ENCODE measurements around the gene WNT5B.

WNT5B gene

GRCh38 chr12:1656902-1657301 lies 27.9 kb downstream of the WNT5B start:
- no peak for DNase-seq

GRCh38 chr12:1657688-1658087 lies 28.7 kb downstream of the WNT5B start:
- no peak for DNase-seq

DNA sequence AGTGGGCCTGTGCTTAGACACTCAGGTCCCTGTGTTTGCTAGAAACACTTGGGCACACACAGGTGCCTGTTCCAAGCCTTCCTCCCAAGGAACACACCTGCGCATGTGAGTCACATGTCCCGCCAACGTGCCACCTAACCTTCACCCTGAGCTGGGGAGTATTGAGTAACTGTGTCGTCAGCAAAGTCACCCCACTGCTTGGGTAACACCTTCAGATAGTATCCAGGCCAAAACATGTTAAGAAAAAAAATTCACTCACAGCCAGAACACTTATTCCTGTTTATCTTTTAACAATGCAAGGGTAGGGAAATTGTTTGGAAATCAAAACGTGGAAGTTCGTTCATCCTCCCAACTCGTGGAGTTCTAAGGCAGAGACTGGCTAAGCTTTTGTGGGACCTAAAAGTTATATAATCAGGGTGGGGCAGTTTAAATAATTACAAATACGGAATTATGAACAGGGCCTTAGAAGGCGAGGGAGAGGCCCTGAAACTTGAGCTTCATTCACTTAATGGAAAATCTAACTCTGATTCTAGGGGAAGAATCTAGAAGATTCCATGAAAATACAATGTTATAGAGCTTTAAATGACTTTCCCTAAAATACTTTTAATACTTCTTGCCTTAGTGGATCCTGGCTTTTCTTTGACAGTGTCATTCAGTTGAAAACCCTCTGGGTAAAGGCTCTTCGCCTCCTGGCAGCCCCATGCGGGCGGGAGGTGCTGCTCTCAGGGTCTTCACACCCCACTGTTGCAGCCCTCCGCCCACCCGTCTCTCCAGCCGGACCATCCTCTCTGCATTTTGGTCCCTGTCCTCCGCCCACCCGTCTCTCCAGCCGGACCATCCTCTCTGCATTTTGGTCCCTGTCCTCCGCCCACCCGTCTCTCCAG lies 31.5 kb downstream of the WNT5B start:
- DNase-seq = peak; percentile 52

- DNase-seq = peak; percentile 67
Observed at GRCh38 chr12:1661553-1662335, 32.7 kb downstream of the WNT5B start.

- peak; percentile 16 for DNase-seq
Observed at GRCh38 chr12:1662761-1663439, 33.9 kb downstream of the WNT5B start.

GRCh38 chr12:1663440-1664132 lies 34.6 kb downstream of the WNT5B start:
- no peak for DNase-seq

- no peak for DNase-seq
Observed at GRCh38 chr12:1665366-1665765, 36.3 kb downstream of the WNT5B start.

DNA sequence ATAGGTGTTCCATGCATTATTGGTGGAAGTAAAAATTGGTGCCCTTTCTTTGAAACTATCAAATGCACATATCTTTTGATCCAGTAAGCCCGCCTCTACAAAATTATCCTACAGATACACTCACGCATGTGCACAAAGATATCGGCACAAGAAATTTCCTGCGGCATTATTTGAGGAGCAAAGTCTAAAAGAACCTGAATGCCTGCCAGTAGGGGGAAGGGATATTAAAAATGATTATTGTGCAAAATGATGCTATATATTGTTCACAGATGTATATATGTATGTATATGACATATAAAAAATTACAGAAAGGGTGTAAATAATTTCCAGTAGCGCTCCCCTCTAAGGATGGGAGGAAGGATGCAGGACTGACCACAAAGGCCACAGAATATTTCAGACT lies 37.2 kb downstream of the WNT5B start:
- DNase-seq = no peak

DNA sequence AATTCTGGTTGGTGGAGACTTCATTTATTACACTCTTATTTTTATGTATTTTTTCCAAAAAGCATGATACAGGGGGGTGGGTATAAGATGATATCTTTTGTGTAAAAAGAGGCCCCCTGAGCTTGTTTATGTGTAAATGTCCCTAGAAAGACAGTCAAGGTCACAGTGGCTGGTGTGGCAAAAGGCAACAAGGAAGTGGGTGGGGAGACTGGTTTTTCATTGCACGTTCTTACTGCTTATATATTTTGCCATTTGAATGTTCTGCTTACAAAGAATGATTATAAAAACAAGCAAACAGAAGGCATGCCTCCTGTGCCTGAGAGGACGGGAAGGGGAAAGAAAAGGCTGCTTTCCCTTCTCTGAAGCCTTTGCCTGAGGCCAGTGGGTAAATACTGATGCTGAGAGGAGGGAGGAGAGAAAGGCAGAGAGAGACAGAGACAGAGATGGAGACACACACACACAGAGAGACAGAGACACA lies 37.7 kb downstream of the WNT5B start:
- DNase-seq = no peak

DNA sequence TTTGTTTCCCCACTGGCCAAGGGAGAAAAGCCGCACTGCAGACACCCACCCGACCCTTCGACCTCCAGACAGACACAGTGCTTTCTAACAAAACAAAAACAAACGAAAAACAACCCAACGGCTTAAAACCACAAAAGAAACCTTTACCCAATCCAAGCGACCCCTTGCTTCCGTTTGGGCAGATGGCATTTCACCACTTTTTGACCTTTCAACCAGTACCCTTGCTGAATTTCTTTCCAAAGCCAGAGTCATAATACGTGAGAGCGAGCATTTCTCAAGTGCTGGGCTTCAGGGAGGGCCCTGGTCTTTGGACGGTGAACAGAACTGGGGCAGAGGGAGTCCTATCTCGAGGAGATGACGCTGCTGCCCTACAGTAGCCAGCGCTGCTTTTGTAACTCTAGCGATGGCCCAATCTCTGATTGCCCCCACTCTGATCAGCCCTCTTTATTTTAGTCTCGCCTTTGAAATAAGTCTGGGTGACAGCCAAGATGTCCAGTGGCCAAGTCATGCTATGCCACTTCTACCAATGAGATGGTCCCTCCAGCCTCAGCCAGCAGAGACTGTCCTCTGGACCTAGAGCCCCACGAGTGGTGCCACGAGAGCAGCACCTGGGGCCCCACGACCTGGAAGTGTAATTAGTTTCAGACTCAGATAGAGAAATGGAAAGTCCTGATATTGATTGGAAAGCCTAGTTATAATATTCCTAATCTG lies 40.0 kb downstream of the WNT5B start:
- DNase-seq = no peak

DNA sequence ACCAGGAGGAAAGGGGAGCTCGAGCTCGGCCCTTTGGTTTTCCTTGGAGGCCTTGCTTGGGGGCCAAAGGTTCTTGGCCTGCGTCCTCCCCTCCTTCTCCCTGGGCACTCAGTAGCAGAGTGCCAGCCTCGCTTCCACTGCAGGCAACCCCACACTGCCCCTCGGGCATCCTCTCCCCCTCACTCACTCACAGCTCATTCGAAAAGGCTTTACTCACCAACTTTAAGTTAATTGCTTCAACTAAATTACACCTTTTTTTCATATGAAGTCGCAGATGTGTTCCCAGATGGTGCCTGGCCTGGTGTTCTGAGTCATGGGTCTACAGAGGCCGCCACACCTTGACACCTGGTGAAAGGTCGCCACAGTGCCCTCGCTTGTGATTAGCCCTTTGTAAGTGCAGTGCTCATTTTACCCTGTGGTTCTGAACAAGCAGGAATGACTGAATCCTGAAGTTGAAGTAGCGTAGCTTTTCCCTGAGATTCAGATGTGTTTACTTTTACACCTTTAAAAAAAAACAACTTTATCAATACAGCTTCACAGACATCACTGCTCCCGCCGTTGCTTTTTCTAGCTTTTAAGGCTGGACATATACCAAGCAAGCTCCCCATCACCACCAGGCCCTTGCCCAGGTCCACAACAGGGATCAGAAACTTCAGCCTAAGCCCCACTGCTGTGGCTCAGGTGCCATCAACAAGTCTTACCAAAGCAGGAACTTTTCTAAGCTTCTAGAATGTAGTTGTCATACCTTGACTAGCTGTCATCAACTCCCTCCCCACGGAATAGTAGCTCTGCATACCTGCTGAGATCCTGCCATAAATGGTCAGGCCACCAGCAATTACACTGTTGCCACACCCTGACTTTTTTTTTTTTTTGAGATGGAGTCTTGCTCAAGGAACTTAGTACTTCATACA lies 41.6 kb downstream of the WNT5B start:
- no peak for DNase-seq

- no peak for DNase-seq
Observed at GRCh38 chr12:1676043-1676442, 47.0 kb downstream of the WNT5B start.

DNA sequence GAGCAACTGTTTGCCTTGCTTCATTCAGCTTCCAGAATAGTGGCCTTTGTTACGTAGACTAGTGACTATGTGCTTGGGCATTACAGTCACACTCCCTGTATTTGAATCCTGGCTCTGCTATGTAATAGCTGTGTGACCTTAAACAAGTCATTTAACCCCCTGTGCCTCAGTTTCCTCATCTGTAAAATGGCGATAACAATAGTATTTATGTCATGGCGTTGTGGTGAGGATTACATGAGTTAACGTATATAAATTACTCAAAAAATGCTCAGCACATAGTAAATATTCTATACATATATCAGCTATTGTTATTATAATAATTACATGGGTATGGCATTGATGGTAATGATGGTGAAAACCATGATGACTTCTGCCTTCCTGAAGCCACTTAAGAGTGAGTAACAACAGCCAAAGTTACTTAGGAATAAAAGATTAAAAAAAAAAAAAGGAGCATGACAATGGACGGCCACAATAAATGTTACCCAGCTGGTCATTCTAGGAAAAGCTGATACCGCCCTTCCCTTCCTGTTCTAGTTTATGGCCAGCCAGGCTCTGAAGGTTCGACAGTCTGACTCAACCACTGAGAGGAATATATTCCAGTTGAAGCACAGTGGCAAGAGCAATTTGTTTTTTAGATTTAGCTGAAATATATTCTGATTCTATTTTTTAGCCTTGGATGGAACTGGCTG lies 51.9 kb downstream of the WNT5B start:
- DNase-seq = no peak

DNA sequence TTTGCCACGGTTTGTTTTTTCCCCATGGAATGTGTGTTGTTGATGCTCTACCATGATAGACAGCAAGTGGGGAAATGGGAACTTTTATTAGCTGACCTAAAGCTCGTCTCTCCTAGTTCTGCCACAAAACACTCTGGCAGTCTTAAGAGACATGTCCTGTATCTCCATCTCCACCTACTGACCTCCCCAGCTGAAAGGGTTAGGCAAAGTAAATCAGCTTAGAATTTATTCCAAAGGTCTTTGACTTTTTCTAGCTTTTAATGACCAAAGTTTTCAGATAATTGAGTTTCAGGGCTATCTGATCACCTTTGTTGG lies 52.4 kb downstream of the WNT5B start:
- no peak for DNase-seq

DNA sequence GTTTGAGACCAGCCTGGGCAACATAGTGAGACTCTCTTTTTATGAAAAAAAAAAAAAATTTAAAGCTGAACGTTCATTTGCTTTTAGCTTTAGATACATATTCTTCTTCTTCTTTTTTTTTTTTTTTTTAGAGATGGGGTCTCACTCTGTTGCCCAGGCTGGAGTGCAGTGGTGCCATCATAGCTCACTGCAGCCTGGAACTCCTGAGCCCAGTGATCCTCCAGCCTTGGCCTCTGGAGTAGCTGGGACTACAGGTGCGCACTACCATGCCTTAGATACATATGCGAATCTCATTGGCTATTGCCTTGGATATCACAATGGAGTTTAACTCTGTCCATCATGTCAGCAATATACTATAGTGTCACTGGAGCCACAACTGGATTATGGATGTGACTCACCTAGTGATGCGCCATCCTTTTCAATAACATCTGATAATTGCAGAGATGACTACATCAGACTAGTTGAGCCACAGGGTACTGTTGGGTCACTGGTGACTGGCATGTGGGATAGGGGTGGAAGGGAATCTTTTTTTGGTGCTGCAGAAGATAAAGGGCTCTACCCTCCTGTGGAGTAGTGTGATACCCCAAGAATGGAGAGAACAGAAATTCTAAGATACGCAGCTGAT lies 59.2 kb downstream of the WNT5B start:
- DNase-seq = no peak

DNA sequence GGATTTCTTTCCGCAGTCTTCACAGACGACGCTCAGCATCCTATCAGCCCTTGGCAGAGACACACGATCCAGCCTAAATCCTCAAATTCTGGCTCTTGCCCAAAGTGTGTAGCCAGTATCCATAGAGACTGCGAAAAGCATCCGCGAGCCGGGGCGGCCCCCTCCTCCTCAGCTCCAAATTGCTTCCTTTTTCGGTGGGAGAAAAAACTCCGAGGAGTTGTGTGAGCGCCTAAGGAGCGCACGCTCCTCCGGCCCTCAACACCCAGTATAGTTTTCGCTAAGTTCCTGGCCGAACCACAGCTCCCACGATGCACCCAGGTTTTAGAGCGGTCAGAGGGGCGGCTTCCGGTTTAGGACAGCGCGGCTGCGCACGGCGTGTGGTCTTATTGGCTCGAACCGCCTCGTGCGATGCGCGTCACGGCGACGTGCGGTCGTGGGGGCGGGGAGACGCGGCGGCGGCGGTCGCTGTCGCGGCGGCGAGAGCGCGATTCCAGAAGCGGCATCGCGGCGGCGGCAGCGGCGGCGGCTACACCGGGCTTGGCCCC lies 61.6 kb downstream of the WNT5B start, which contains the start of gene ADIPOR2:
Gene ADIPOR2, plus strand, starts transcription at position 493 of the 545 bp plus-strand sequence. CDS start 63,274 bp downstream, outside the sequence.
- DNase-seq = peak; percentile 93

DNA sequence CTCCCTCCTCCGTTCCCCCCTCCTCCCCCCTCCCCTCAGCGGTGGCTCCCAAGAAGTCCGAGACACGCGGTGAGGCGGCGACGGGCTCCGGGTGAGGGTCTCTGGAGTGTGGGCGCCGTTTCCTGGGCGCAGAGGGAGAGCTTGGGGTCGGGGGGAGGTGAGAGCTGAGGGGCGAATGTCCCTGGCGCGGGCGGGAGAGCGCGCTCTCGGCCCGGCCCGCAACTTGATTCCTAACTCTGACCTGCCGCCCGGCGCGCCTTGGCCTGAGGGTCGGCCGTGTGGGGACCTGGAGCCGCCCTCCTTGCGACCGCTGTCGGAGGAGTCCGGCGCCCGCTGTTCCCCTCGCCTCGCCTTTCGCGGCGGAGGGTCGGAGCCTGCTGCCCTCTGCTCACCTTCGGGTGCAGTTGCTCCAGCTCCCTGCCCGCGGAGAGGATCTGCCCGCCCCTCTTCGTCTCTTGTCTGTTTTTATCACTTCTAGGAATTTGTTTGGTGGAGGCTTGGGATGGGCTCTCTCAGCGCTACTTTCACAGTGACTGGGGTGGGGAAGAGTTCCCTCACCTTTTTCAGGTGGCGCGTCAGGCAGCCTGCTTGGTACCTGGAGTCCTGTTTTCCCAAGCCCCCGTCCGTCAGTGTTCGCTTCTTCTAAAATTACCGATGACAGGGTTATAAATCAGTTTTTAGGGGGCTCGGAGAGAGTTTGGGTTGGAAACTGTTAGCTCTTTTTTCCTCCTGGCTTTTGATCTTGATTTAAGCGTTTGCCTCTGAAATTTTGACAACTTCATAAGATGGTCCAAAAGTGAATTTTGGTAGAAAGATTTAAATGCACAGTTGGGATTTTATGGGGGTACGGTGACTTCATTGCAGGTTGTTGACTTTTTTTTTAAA lies 62.3 kb downstream of the WNT5B start:
- DNase-seq = peak; percentile 23

DNA sequence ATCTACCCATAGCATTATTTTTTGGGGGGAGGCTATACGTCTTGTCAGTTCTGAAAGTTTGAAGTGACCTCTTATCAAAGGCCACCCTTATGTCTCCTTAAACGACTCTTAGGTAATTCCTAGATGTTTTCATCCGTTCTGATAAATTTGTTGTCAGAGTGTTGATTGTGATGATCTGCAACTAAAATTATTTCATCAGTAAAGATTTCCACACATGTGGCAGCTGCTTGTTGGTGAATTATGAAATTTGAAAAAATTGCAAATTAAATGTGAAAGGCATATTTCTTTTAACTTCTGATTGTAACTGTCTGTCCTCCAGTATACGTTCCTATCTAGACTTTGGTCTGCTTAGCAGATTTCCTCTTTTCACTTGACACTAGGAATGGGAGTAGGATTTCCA lies 63.2 kb downstream of the WNT5B start:
- DNase-seq = no peak

Data from activated CD4-positive, alpha-beta T cell treated with anti-CD3 and anti-CD28 coated beads, Interleukin-2, amount 50 U/mL, for 1 hour (primary cell).